K562 (cell line): Measurements from ENCODE around the gene BTBD17. TPM values are rescaled to one million over a fixed set of nuclear protein-coding genes. Genes with fewer than 3 reads are reported as not detected.

Experiments used
- ARID2 ChIP-seq: fragments of 450-650 bp; IDR thresholded peaks from 2 replicates; pipeline ENCODE4 v1.6.1; 2017; ENCODE audit warnings: antibody characterized with exemption, mild to moderate bottlenecking
- BRF2 ChIP-seq: IDR thresholded peaks from 3 replicates; pipeline ENCODE4 v1.6.1; 2011; ENCODE audit warnings: borderline replicate concordance, mild to moderate bottlenecking; ENCODE audit not compliant: insufficient read length, insufficient read depth
- COPS2 ChIP-seq: fragments of 450-650 bp; conservative IDR thresholded peaks from 2 replicates; pipeline ENCODE4 v1.6.1; 2016; ENCODE audit warnings: mild to moderate bottlenecking, moderate library complexity
- CREB3L1 ChIP-seq: fragments of 450-650 bp; IDR thresholded peaks from 2 replicates; pipeline ENCODE4 v1.6.1; 2014; ENCODE audit warnings: low read depth, mild to moderate bottlenecking, moderate library complexity, borderline replicate concordance
- ELK1 ChIP-seq: sonication (generic); formaldehyde crosslinking; IDR thresholded peaks from 2 replicates; pipeline ENCODE4 v1.8.1; 2022; ENCODE audit warnings: missing genetic modification reagents
- ELK3 ChIP-seq: fragments of 450-650 bp; formaldehyde crosslinking; IDR thresholded peaks from 2 replicates; pipeline ENCODE4 v1.4.0; 2020; ENCODE audit warnings: mild to moderate bottlenecking
- FOXA1 ChIP-seq: fragments of 450-650 bp; IDR thresholded peaks from 2 replicates; pipeline ENCODE4 v1.6.1; 2016; ENCODE audit warnings: mild to moderate bottlenecking, borderline replicate concordance
- GTF2A2 ChIP-seq: IDR thresholded peaks from 2 replicates; pipeline ENCODE4 v1.6.1; 2016; ENCODE audit warnings: mild to moderate bottlenecking, missing genetic modification characterization, missing compliant biosample characterization
- HCFC1 ChIP-seq: IDR thresholded peaks from 2 replicates; pipeline ENCODE4 v1.6.1; 2012; ENCODE audit warnings: low read depth, low read length, improper control_type of control experiment
- KLF16 ChIP-seq: IDR thresholded peaks from 2 replicates; pipeline ENCODE4 v1.6.1; 2016; ENCODE audit warnings: antibody characterized with exemption
- MEIS2 ChIP-seq: fragments of 450-650 bp; IDR thresholded peaks from 2 replicates; pipeline ENCODE4 v1.6.1; 2014; ENCODE audit warnings: mild to moderate bottlenecking; ENCODE audit not compliant: partially characterized antibody
- NCOA4 ChIP-seq: fragments of 450-650 bp; IDR thresholded peaks from 2 replicates; pipeline ENCODE4 v1.6.1; 2018; ENCODE audit warnings: mild to moderate bottlenecking; ENCODE audit not compliant: partially characterized antibody
- PRMT5 ChIP-seq: sonication (generic); formaldehyde crosslinking; IDR thresholded peaks from 2 replicates; pipeline ENCODE4 v1.5.0; 2020; ENCODE audit warnings: missing genetic modification reagents
- RBM22 ChIP-seq: fragments of 200-400 bp; formaldehyde crosslinking; IDR thresholded peaks from 2 replicates; pipeline ENCODE4 v1.6.1; 2018; ENCODE audit warnings: low read length, low read depth; ENCODE audit not compliant: poor library complexity, severe bottlenecking
- SIX5 ChIP-seq, 2 experiments: IDR thresholded peaks; 2 replicates each; pipeline ENCODE4 v1.6.1; 2011; ENCODE audit warnings: low read length in 2 of 2, borderline replicate concordance in 1 of 2, low read depth in 1 of 2, mild to moderate bottlenecking in 1 of 2, moderate library complexity in 1 of 2; ENCODE audit not compliant: insufficient read depth in 1 of 2
- TEAD1 ChIP-seq, 2 experiments: fragments of 450-650 bp in 1 of 2; sonication (generic) in 1 of 2; formaldehyde crosslinking; IDR thresholded peaks; 2 replicates each; pipeline versions ENCODE4 v1.4.0 to v1.8.0; 2020 to 2022; ENCODE audit warnings: mild to moderate bottlenecking in 2 of 2, missing genetic modification reagents in 1 of 2
- THRB ChIP-seq: fragments of 450-650 bp; formaldehyde crosslinking; conservative IDR thresholded peaks from 2 replicates; pipeline ENCODE4 v1.4.0; 2022; ENCODE audit warnings: mild to moderate bottlenecking, missing genetic modification characterization
- ZBTB34 ChIP-seq: fragments of 250-450 bp; sonication (Bioruptor Pico); IDR thresholded peaks from 2 replicates; pipeline ENCODE4 v1.8.0; 2021; ENCODE audit warnings: mild to moderate bottlenecking, moderate library complexity
- ZFP36 ChIP-seq: fragments of 150-350 bp; IDR thresholded peaks from 2 replicates; pipeline ENCODE4 v1.6.1; 2018; ENCODE audit warnings: low read length, low read depth; ENCODE audit not compliant: partially characterized antibody
- ZNF121 ChIP-seq: sonication (generic); formaldehyde crosslinking; conservative IDR thresholded peaks from 2 replicates; pipeline ENCODE4 v1.8.0; 2022; ENCODE audit warnings: missing genetic modification reagents
- ZNF239 ChIP-seq: fragments of 250-450 bp; sonication (Bioruptor Pico); IDR thresholded peaks from 2 replicates; pipeline ENCODE4 v1.4.0; 2020; ENCODE audit warnings: mild to moderate bottlenecking
- ZNF41 ChIP-seq: fragments of 250-450 bp; sonication (Bioruptor Pico); conservative IDR thresholded peaks from 2 replicates; pipeline ENCODE4 v1.4.0; 2020; ENCODE audit warnings: mild to moderate bottlenecking
- ZNF561 ChIP-seq: fragments of 450-650 bp; formaldehyde crosslinking; conservative IDR thresholded peaks from 2 replicates; pipeline ENCODE4 v1.4.0; 2020; ENCODE audit warnings: mild to moderate bottlenecking, moderate library complexity
- polyA plus RNA-seq, 8 experiments: library from polyadenylated mRNA; depleted of rRNA in 4 of 8; stranded (reverse) in 5 of 8; unstranded in 3 of 8; fragments of >200 nt; fragmentation: Nextera tagmentation in 2 of 8; fragmentation: Illumina TruSeq in 1 of 8; extraction: Ambion mirVana in 2 of 8; extraction: Trizol in 1 of 8; gene quantifications; 2 replicates each; pipeline versions ENCODE4 v1.2.1 to v1.2.3, GENCODE V29; 2011 to 2014; ENCODE audit warnings: inconsistent platforms in 1 of 8, missing spikeins in 1 of 8
- total RNA-seq, 7 experiments: library from RNA; depleted of rRNA in 6 of 7; stranded (reverse); fragments of >200 nt in 6 of 7; fragmentation: Illumina TruSeq in 2 of 7; extraction: Trizol in 2 of 7; gene quantifications; 2 replicates each; pipeline versions ENCODE4 v1.2.1 to v1.2.3, GENCODE V29; 2011 to 2021; ENCODE audit warnings: low replicate concordance in 1 of 7

The BTBD17 gene
- total and polyA plus RNA-seq, 9 of the 15 experiments (the other 6 are each of a cell fraction or from before 2014, with no cell fraction given), result not detected

GRCh38 chr17:74358697-74359096, 3.0 kb downstream of the BTBD17 start (continued):
- TF ChIP-seq ZNF561 (CRISPR knock-in tag) (no peak), ARID2 (no peak), KLF16 (no peak), ELK1 (no peak), TEAD1 (CRISPR knock-in tag; IDR thresholded peaks at IDR 0.05) (no peak), ZNF121 (CRISPR knock-in tag) (no peak), HCFC1 (peak; percentile 78), ZBTB34 (no peak), PRMT5 (CRISPR knock-in tag) (no peak), COPS2 (no peak), THRB (CRISPR knock-in tag) (no peak), RBM22 (no peak), GTF2A2 (tag) (no peak), ELK3 (CRISPR knock-in tag) (no peak), SIX5 (IDR thresholded peaks at IDR 0.05; ENCODE audit: borderline replicate concordance in 1 of 2, insufficient read depth in 1 of 2, low read depth in 1 of 2, low read length in 2 of 2) (peak in 1 of 2 experiments; percentile 40; a peak in 2 of 4 replicates), MEIS2 (no peak), CREB3L1 (no peak), BRF2 (no peak), ZNF239 (CRISPR knock-in tag) (no peak), ZNF41 (CRISPR knock-in tag) (no peak), NCOA4 (no peak), FOXA1 (no peak), ZFP36 (peak; percentile 82)
